Fibroblast of lung (primary cell): Measurements from ENCODE around the gene TET1.

Experiments
- CTCF ChIP-seq, 2 donors: IDR thresholded peaks in 1 of 2; conservative IDR thresholded peaks in 1 of 2; 1 replicate in 1 of 2; 2 replicates in 1 of 2; pipeline ENCODE4 v1.5.1; 2011 to 2012; ENCODE audit warnings: low read length in 2 of 2, control low read depth in 1 of 2, inconsistent platforms in 1 of 2, low read depth in 1 of 2, mild to moderate bottlenecking in 1 of 2
- EZH2 ChIP-seq: IDR thresholded peaks from 2 replicates; pipeline ENCODE4 v1.5.1; 2012; ENCODE audit warnings: low read length, control low read depth, mild to moderate bottlenecking; ENCODE audit errors: missing control alignments

GRCh38 chr10:68602434-68602833, 42.3 kb downstream of the TET1 start:
- TF ChIP-seq EZH2 (no peak), CTCF (conservative IDR thresholded peaks at IDR 0.05 in 1 of 2, IDR thresholded peaks at IDR 0.05 in 1 of 2; ENCODE audit: low read depth in 1 of 2, low read length in 2 of 2) (no peak)
